ENCODE data around the gene C19orf85.
A peak's percentile ranks its signal among the peaks of the same experiment; 100 is the strongest.

Gene C19orf85

GRCh38 chr19:55488986-55489710, 24.6 kb upstream of the C19orf85 start:
- Histone ChIP-seq H2AFZ (ENCODE audit: low read depth, low read length) (no peak overlapping the region), H3K9ac (ENCODE audit: low read length) (no peak overlapping the region), H3K9me3 (ENCODE audit: insufficient read depth, low read length) (no peaks in the 10 kb centered on the region), H3K4me1 (ENCODE audit: low read length) (peaks cover 13% of the 10 kb centered on the region), H3K27ac (ENCODE audit: low read length) (no peak overlapping the region), H3K27me3 (ENCODE audit: low read depth, low read length) (no peaks in the 10 kb centered on the region), H3K79me2 (ENCODE audit: low read length) (peaks cover 10% of the 10 kb centered on the region; the same call in 1 of the 2 replicates), H3K4me2 (ENCODE audit: low read length) (no peak overlapping the region), H4K20me1 (ENCODE audit: insufficient read depth, low read length) (no peaks in the 10 kb centered on the region), H3K4me3 (ENCODE audit: low read length) (no peak overlapping the region), H3K36me3 (replicated peaks; ENCODE audit: low read depth, low read length) (no peaks in the 10 kb centered on the region)
- no peak for TF ChIP-seq CTCF (IDR thresholded peaks at IDR 0.05; ENCODE audit: low read depth, low read length)
- no peak for TF ChIP-seq EZH2phosphoT487 (IDR thresholded peaks at IDR 0.05; ENCODE audit: low read depth)

- no peak within 1 kb of the TSS; the same call in 1 of the 2 replicates for H3K9ac ChIP-seq (ENCODE audit: low read length)
- H3K4me3 ChIP-seq (ENCODE audit: low read length) = no peak within 1 kb of the TSS
- peak within 1 kb of the TSS; percentile 48 for H3K4me2 ChIP-seq (ENCODE audit: low read length)
- peaks cover 14% of the 10 kb centered on the region for H3K4me1 ChIP-seq (ENCODE audit: low read length)
- peaks cover 10% of the 10 kb centered on the region; the same call in 1 of the 2 replicates for H3K79me2 ChIP-seq (ENCODE audit: low read length)
- no peaks in the 10 kb centered on the region for H3K9me3 ChIP-seq (ENCODE audit: insufficient read depth, low read length)
- no peak within 1 kb of the TSS for H2AFZ ChIP-seq (ENCODE audit: low read depth, low read length)
- no peak for TF ChIP-seq EZH2phosphoT487 (IDR thresholded peaks at IDR 0.05; ENCODE audit: low read depth)
- TF ChIP-seq CTCF (IDR thresholded peaks at IDR 0.05; ENCODE audit: low read depth, low read length) = no peak
- H3K27ac ChIP-seq (ENCODE audit: low read length) = no peak within 1 kb of the TSS
- peaks cover under 1% of the 10 kb centered on the region for H3K36me3 ChIP-seq (replicated peaks; ENCODE audit: low read depth, low read length)
- no peaks in the 10 kb centered on the region for H3K27me3 ChIP-seq (ENCODE audit: low read depth, low read length)
- H4K20me1 ChIP-seq (ENCODE audit: insufficient read depth, low read length) = no peaks in the 10 kb centered on the region
Measured at GRCh38 chr19:55487924-55488687, 23.6 kb upstream of the C19orf85 start, which contains the start of gene SSC5D. Gene SSC5D (plus strand): TSS chr19:55488436. CDS start chr19:55488590, 154 bp downstream.

- Histone ChIP-seq H3K4me3 (ENCODE audit: low read length) (no peak overlapping the region), H2AFZ (ENCODE audit: low read depth, low read length) (no peak overlapping the region), H3K9me3 (ENCODE audit: insufficient read depth, low read length) (no peaks in the 10 kb centered on the region), H3K4me1 (ENCODE audit: low read length) (peaks cover 14% of the 10 kb centered on the region), H3K27ac (ENCODE audit: low read length) (no peak overlapping the region), H3K36me3 (replicated peaks; ENCODE audit: low read depth, low read length) (peaks cover 5% of the 10 kb centered on the region), H4K20me1 (ENCODE audit: insufficient read depth, low read length) (no peaks in the 10 kb centered on the region), H3K79me2 (ENCODE audit: low read length) (peaks cover 10% of the 10 kb centered on the region; the same call in 1 of the 2 replicates), H3K9ac (ENCODE audit: low read length) (no peak overlapping the region), H3K27me3 (ENCODE audit: low read depth, low read length) (no peaks in the 10 kb centered on the region), H3K4me2 (ENCODE audit: low read length) (no peak overlapping the region)
- TF ChIP-seq EZH2phosphoT487 (IDR thresholded peaks at IDR 0.05; ENCODE audit: low read depth) (no peak), CTCF (IDR thresholded peaks at IDR 0.05; ENCODE audit: low read depth, low read length) (no peak)
Measured at GRCh38 chr19:55486971-55487923, 22.7 kb upstream of the C19orf85 start.
